Measurements from ENCODE around the gene GAL3ST1. TPM values are rescaled to one million over a fixed set of nuclear protein-coding genes. Genes with fewer than 3 reads are reported as not detected.

Gene GAL3ST1
- polyA plus RNA-seq, 1 of the 3 experiments (the other 2 are of a cell fraction), result not detected

DNA sequence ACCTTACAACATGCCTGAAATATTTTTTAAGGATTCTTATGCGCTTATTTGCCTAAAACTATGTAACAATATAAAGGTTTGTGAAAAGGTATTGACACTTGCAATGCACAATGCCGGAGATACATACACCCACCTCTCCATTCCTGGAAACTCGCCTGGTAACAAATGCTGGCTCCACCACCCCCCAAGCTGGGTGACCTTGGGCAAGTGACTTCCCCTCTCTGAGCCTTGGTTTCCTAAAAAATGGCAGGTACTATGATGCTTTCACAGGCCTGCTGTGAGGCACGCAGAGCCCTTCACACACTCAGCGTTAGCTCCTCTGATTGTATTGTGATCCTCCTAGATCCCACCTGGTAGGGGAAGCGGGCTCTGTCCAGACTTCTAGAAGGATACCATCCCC is 2.3 kb downstream of the GAL3ST1 start:
- no peak overlapping the region for H3K4me2 ChIP-seq
- TF ChIP-seq RFX5 (IDR thresholded peaks at IDR 0.05; ENCODE audit: low read length), result no peak
- TF ChIP-seq RAD21 (IDR thresholded peaks at IDR 0.05; ENCODE audit: low read length), result no peak
- TF ChIP-seq NFIC (IDR thresholded peaks at IDR 0.05; ENCODE audit: borderline replicate concordance), result no peak
- TF ChIP-seq, protein P1, sequence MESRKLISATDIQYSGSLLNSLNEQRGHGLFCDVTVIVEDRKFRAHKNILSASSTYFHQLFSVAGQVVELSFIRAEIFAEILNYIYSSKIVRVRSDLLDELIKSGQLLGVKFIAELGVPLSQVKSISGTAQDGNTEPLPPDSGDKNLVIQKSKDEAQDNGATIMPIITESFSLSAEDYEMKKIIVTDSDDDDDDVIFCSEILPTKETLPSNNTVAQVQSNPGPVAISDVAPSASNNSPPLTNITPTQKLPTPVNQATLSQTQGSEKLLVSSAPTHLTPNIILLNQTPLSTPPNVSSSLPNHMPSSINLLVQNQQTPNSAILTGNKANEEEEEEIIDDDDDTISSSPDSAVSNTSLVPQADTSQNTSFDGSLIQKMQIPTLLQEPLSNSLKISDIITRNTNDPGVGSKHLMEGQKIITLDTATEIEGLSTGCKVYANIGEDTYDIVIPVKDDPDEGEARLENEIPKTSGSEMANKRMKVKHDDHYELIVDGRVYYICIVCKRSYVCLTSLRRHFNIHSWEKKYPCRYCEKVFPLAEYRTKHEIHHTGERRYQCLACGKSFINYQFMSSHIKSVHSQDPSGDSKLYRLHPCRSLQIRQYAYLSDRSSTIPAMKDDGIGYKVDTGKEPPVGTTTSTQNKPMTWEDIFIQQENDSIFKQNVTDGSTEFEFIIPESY (IDR thresholded peaks at IDR 0.05; ENCODE audit: borderline replicate concordance, low read depth), result no peak
- TF ChIP-seq FOXM1 (IDR thresholded peaks at IDR 0.05; ENCODE audit: low read depth), result no peak
- TF ChIP-seq EP300 (IDR thresholded peaks at IDR 0.05; ENCODE audit: borderline replicate concordance in 1 of 2, low read depth in 1 of 2, low read length in 1 of 2), result no peak
- TF ChIP-seq, protein P2, sequence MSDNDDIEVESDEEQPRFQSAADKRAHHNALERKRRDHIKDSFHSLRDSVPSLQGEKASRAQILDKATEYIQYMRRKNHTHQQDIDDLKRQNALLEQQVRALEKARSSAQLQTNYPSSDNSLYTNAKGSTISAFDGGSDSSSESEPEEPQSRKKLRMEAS (IDR thresholded peaks at IDR 0.05; ENCODE audit: low read depth), result no peak
- no peak overlapping the region for H3K4me3 ChIP-seq (ENCODE audit: low read depth in 2 of 2, low read length in 1 of 2)
- H3K9me3 ChIP-seq, result no peaks in the 10 kb centered on the region
- peaks cover 7% of the 10 kb centered on the region for H3F3A ChIP-seq (replicated peaks; ENCODE audit: insufficient read depth)
- CTCF ChIA-PET, result interaction anchor here (1.2 kb wide), 1 partner anchor 9 kb away, joined by 3 read pairs; no protein-coding TSS in a partner anchor
- H4K20me1 ChIP-seq (ENCODE audit: insufficient read depth), result 0 out of 2 replicates have a peak, but pooled peaks cover 2% of the 10 kb centered on the region
- H3K9me2 ChIP-seq, result no peaks in the 10 kb centered on the region
- 84% methylated on average over 6 of the region's 6 CpGs for WGBS (ENCODE audit: low lambda C conversion rate)
- POLR2A ChIA-PET, result no interaction called here
- peaks cover 0 to 17% of the 10 kb centered on the region in 2 experiments for H3K36me3 ChIP-seq (replicated peaks in 1 of 2; ENCODE audit: control insufficient read depth in 1 of 2, insufficient read depth in 2 of 2, low read length in 1 of 2)
- H3K9ac ChIP-seq, result no peak overlapping the region
- H3K79me2 ChIP-seq (ENCODE audit: insufficient read depth), result no peaks in the 10 kb centered on the region
- H3K27me3 ChIP-seq (ENCODE audit: insufficient read depth), result no peaks in the 10 kb centered on the region
- no peak overlapping the region for H3K27ac ChIP-seq (ENCODE audit: low read depth in 2 of 2, low read length in 1 of 2)
- peaks cover 10 to 27% of the 10 kb centered on the region in 2 experiments; a peak in 2 of 4 replicates for H3K4me1 ChIP-seq (ENCODE audit: control insufficient read depth in 1 of 2, insufficient read depth in 2 of 2, low read depth in 1 of 2, low read length in 1 of 2)
- no peak overlapping the region for H2AFZ ChIP-seq (ENCODE audit: low read depth)
- no peak for DNase-seq

DNA sequence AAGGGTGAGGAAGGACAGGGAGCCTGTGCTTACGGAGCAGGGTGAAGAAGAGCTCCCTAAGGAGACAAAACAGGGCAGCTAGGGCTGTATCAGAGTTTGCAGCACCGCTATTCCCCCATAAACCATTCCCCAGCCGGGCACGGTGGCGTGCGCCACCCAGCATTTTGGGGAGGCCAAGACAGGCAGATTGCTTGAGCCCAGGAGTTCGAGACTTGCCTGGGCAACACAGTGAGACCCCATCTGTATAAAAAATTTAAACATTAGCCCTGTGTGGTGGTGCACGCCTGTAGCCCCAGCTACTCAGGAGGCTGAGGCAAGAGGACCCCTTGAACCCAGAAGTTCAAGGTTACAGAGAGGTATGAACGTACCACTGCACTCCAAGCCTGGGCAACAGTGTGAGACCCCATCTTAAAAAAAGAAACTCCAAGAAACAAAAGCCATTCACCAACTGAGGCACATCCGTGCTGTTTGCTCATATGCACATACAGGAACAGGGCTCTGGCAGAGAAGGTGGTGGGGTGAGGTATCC is 4.7 kb downstream of the GAL3ST1 start:
- Histone ChIP-seq H4K20me1 (ENCODE audit: insufficient read depth) (no peaks in the 10 kb centered on the region), H3K36me3 (replicated peaks in 1 of 2; ENCODE audit: control insufficient read depth in 1 of 2, insufficient read depth in 2 of 2, low read length in 1 of 2) (no peaks in the 10 kb centered on the region), H3K79me2 (ENCODE audit: insufficient read depth) (no peaks in the 10 kb centered on the region), H3K9me3 (no peaks in the 10 kb centered on the region), H3F3A (replicated peaks; ENCODE audit: insufficient read depth) (no peaks in the 10 kb centered on the region), H3K4me2 (no peak overlapping the region), H3K27me3 (ENCODE audit: insufficient read depth) (no peaks in the 10 kb centered on the region; the same call in 1 of the 2 replicates), H3K9ac (no peak overlapping the region), H3K4me3 (ENCODE audit: low read depth in 2 of 2, low read length in 1 of 2) (no peak overlapping the region), H3K27ac (ENCODE audit: low read depth in 2 of 2, low read length in 1 of 2) (no peak overlapping the region), H2AFZ (ENCODE audit: low read depth) (no peak overlapping the region), H3K9me2 (no peaks in the 10 kb centered on the region), H3K4me1 (ENCODE audit: control insufficient read depth in 1 of 2, insufficient read depth in 2 of 2, low read depth in 1 of 2, low read length in 1 of 2) (peaks cover under 1 to 15% of the 10 kb centered on the region in 2 experiments; a peak in 2 of 4 replicates)
- DNase-seq, result no peak
- POLR2A ChIA-PET, result no interaction called here
- 69% methylated on average over 10 of the region's 10 CpGs for WGBS (ENCODE audit: low lambda C conversion rate)
- CTCF ChIA-PET, result no interaction called here
- TF ChIP-seq RCOR1 (IDR thresholded peaks at IDR 0.05; ENCODE audit: low read length), result no peak
- no peak for TF ChIP-seq EP300 (IDR thresholded peaks at IDR 0.05; ENCODE audit: borderline replicate concordance in 1 of 2, low read depth in 1 of 2, low read length in 1 of 2)
- TF ChIP-seq, protein P1 (IDR thresholded peaks at IDR 0.05; ENCODE audit: borderline replicate concordance, low read depth), result no peak
- TF ChIP-seq YY1 (IDR thresholded peaks at IDR 0.05; ENCODE audit: low read depth), result no peak
- TF ChIP-seq GABPA (IDR thresholded peaks at IDR 0.05; ENCODE audit: low read depth), result no peak
- TF ChIP-seq MXI1 (IDR thresholded peaks at IDR 0.05; ENCODE audit: low read depth, low read length), result no peak
